ENCODE results near the gene DLG2. TPM values are rescaled to one million over a fixed set of nuclear protein-coding genes. Genes with fewer than 3 reads are reported as not detected.

DLG2 gene
- total and polyA plus RNA-seq, 2 of the 4 experiments (the other 2 are of a cell fraction): 0.31 to 0.36 TPM

DNA sequence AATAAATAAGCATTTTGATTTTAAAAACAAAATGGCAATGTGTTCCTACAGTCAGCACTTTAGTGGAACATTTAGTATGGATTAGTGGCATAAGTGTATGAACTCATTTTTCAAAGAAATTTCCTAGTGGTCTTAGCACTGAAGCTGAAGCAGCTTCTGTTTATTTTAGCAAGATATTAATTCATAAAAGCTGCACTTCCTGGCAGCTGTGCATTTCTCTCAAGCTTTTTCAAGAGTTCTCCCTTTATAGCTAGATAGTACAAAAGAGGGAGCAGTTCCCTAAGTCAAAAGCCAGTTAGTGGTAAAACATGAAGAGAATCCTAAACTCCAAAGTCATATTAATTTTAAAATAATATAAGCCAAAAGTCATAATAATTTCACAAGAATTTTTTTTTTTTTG lies 1304.9 kb downstream of the DLG2 start:
- Histone ChIP-seq H4K91ac (ENCODE audit: insufficient read depth, low read depth, low read length) (no peak overlapping the region), H3K36me3 (ENCODE audit: control insufficient read depth, insufficient read depth, low read length) (no peaks in the 10 kb centered on the region), H2AK9ac (replicated peaks; ENCODE audit: low read depth, low read length, poor library complexity) (no peak overlapping the region), H4K5ac (ENCODE audit: low read depth, low read length) (no peak overlapping the region), H2BK120ac (ENCODE audit: low read depth, low read length) (no peak overlapping the region), H3K23ac (ENCODE audit: low read depth, low read length) (no peak overlapping the region), H3K4me2 (ENCODE audit: low read depth, low read length) (no peak overlapping the region), H4K8ac (ENCODE audit: low read depth in 2 of 2, low read length in 2 of 2) (no peak overlapping the region), H3K56ac (ENCODE audit: extremely low read depth, insufficient read depth, low read length) (no peak overlapping the region), H3K79me1 (ENCODE audit: low read depth in 1 of 2, low read length in 2 of 2) (no peaks in the 10 kb centered on the region), H3K9ac (ENCODE audit: low read depth, low read length) (no peak overlapping the region), H3K4ac (ENCODE audit: low read depth, low read length) (no peak overlapping the region), H4K20me1 (ENCODE audit: insufficient read depth, low read length) (no peaks in the 10 kb centered on the region), H3K14ac (replicated peaks; ENCODE audit: low read depth, low read length) (no peak overlapping the region), H2BK15ac (ENCODE audit: low read depth, low read length) (no peak overlapping the region), H3K4me1 (ENCODE audit: control insufficient read depth, insufficient read depth, low read length) (no peaks in the 10 kb centered on the region), H3K18ac (ENCODE audit: low read depth, low read length) (no peak overlapping the region), H3K27ac (ENCODE audit: insufficient read depth, low read length) (no peak overlapping the region), H3K4me3 (ENCODE audit: insufficient read depth, low read depth, low read length) (no peak overlapping the region), H2AK5ac (ENCODE audit: low read depth, low read length) (no peak overlapping the region), H3K9me3 (ENCODE audit: control insufficient read depth, insufficient read depth, low read length) (no peaks in the 10 kb centered on the region), H2BK20ac (ENCODE audit: low read depth, low read length) (no peak overlapping the region), H3K9me1 (ENCODE audit: insufficient read depth, low read length) (no peaks in the 10 kb centered on the region), H2BK5ac (ENCODE audit: low read depth, low read length, poor library complexity, severe bottlenecking) (no peak overlapping the region), H3K27me3 (ENCODE audit: control insufficient read depth, insufficient read depth, low read length) (no peaks in the 10 kb centered on the region), H2AFZ (replicated peaks; ENCODE audit: low read length, poor library complexity) (no peak overlapping the region)
- in situ Hi-C loops (cut with MboI; ENCODE audit: low sequenced_read_pairs) (no loop called here), intact Hi-C loops (cut with micrococcal nuclease) (no loop called here), dilution Hi-C loops (cut with HindIII; ENCODE audit: low sequenced_read_pairs, unreplicated experiment) (no loop called here)
- ATAC-seq (ENCODE audit: low read depth) (no peak), DNase-seq (no peak)
- ChIA-PET CTCF (no interaction called here), POLR2A (ENCODE audit: unreplicated experiment) (no interaction called here)
- no peak for TF ChIP-seq MAFK (IDR thresholded peaks at IDR 0.05; ENCODE audit: low read depth, low read length)
- BruUV-seq (replicated peaks): no TSS peak

All from IMR-90 (cell line).